ENCODE measurements around the gene CRLF1.

DNA sequence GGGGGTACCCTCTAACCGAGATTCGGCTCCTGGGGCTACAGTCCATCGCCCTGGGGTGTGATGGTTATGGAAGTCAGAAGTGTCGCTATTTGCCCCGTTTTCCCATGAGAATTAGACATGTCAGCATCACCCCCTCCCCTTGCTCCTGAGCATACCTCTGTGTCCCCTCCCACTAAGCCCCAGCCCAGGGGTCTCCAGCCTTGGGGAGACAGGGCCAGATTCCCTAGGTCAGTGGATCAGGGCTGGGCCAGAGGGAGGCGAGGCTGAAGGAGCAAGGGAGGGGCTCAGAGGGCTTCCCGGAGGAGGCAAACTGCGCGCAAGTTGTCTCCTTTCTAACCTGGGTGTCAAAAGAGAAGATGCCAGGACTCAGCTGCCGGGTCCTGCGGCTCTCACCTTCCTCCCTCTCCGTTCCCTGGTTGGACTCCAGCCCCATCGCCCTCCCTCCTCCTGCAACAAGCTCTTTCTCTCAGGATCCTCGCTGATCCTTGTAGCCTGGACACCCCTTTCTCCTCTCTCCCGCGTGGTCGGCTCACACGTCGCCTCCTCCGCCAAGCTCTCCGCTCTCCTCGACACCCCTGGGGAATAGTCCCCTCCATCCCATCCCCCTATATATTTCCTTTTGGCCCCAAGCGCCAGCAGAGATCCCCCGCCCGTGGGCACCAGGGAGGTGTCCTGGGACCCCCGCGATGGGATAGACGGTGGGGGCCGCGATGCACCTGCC, 5.6 kb upstream of the CRLF1 start:
- TF ChIP-seq, protein P1, sequence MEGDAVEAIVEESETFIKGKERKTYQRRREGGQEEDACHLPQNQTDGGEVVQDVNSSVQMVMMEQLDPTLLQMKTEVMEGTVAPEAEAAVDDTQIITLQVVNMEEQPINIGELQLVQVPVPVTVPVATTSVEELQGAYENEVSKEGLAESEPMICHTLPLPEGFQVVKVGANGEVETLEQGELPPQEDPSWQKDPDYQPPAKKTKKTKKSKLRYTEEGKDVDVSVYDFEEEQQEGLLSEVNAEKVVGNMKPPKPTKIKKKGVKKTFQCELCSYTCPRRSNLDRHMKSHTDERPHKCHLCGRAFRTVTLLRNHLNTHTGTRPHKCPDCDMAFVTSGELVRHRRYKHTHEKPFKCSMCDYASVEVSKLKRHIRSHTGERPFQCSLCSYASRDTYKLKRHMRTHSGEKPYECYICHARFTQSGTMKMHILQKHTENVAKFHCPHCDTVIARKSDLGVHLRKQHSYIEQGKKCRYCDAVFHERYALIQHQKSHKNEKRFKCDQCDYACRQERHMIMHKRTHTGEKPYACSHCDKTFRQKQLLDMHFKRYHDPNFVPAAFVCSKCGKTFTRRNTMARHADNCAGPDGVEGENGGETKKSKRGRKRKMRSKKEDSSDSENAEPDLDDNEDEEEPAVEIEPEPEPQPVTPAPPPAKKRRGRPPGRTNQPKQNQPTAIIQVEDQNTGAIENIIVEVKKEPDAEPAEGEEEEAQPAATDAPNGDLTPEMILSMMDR (IDR thresholded peaks at IDR 0.05), result no peak
- no peak for TF ChIP-seq POLR2A (IDR thresholded peaks at IDR 0.05)

All from adrenal gland (tissue), 5 donors.